ENCODE data around the gene IGSF23.
"Not testable (repeated sequence)": the region's sequence is repeated elsewhere in the genome, so short reads cannot be mapped to it uniquely, and the experiment has no call there.

GRCh38 chr19:44625637-44626036, 12.3 kb downstream of the IGSF23 start:
- not testable (repeated sequence) for TF ChIP-seq CTCF (IDR thresholded peaks at IDR 0.05; ENCODE audit: low read depth, low read length, missing input control); TAF1 (conservative IDR thresholded peaks at IDR 0.05); YY1 (IDR thresholded peaks at IDR 0.05); REST (IDR thresholded peaks at IDR 0.05); ZBTB33 (IDR thresholded peaks at IDR 0.05); ATF3 (IDR thresholded peaks at IDR 0.05); FOXA2 (IDR thresholded peaks at IDR 0.05); GABPA (IDR thresholded peaks at IDR 0.05 in 1 of 2, conservative IDR thresholded peaks at IDR 0.05 in 1 of 2); RXRA (IDR thresholded peaks at IDR 0.05); JUND (IDR thresholded peaks at IDR 0.05); NR2F2 (IDR thresholded peaks at IDR 0.05); RAD21 (IDR thresholded peaks at IDR 0.05); SP1 (IDR thresholded peaks at IDR 0.05)

Measured in liver (tissue), 3 donors.